CD4-positive, alpha-beta T cell treated with Interleukin-15 for 1 hour (primary cell): Measurements from ENCODE around the gene MPP4.

Experiments
- DNase-seq: peaks from one replicate; pipeline ENCODE4 v3.0.0-alpha.2; 2020

MPP4 gene

DNA sequence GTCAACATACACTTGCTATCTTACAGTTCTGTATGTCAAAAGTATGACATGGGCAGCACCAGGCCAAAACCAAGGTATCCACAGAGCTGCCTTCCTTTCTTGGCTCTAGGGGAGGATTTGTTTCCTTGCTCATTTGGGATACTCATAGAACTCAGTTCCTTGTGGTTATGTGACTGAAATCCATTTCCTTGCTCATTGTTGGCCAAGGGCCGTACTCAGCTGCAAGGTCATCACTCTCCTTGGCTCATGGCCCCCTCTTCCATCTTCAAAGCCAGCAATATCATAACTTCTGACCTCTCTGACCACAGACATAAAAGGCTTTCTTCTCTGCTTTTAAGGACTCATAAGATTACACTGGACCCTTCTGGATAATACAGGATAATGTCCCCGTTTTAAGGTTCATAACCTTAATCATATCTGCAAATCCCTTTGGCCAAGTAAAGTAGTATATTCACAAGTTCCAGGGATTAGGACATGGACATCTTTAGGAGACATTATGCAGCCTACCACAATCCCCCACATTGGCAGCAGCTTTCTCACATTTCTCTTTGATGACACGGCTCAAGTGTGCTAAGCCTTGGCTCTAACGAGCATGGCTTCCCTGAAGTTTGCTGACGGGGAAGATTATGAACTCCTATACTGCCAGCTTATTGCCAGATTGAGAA, 76.0 kb downstream of the MPP4 start:
- DNase-seq, result no peak

DNA sequence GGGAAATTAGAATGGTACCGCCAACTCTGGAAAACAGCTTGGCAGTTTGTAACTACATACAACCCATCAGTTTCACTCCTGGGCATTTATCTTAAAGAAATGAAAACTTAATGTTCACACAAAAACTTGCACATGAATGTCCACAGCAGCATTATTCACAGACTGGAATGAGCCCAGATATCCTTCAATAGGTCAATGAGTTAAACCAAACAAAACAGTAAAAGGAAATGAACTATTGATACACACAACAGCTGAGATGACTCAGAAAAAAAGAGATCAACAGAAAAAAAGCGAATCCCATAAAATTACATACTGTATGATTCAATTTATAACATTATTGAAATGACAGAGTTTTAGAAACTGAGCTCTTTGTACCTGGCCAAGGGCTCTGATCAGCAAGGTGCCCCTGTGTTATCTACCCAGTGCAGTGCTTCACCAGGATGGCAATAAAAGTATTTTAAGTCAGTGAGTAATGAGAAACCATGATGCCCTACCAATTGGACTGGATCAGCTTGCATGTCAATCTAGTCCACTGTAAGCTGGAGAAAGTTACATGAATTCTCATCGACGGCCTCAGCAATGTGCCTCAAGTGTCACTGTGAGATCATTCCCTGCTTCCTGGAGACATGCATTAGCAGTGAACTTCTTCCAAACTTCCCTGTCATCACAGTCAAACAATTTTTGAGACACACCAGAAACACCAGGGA, 77.0 kb downstream of the MPP4 start:
- DNase-seq, result no peak

DNA sequence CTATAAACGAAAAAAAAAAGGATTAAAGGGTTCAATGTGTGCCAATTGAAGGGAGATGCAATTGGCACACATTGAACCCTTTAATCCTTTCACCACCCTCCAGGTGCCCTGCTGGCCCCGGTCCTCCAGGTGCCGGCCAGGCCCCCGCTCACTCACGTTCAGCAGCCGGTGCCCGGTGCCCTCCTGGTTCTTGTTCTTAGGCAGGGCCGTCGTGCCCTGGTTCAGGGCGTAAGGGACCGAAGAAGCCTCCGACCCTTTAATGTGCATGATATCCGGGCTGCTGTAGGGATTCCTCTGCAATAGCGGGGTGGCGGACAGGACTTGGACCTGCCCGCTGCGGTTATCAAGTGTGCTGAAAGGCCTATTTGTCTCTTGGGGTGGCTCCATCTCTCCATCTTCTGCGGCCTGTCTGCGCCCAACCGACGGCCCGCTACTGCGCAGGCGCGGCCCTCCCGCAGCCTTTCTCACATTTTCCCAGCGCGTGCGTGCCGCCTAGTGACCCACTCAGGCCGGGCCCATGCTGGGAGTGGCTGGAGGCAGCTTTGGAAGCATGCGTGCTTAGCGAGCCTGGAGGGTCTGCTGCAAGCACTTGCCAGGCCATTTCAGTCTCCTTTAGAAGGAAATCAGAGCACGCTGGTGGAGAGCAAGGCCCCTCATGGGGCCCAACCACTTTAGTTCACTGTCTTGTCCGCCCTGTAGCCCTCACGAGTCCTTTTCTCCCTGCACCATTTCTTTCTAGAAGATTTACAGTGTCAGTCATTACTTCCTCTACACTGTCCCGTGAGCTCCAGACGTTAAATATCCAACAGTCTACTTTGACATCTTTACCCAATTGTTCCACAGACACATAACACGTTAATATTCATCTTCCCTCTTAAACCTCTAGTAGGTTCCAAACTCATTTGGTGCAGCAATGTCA, 79.4 kb downstream of the MPP4 start:
- DNase-seq, result no peak

DNA sequence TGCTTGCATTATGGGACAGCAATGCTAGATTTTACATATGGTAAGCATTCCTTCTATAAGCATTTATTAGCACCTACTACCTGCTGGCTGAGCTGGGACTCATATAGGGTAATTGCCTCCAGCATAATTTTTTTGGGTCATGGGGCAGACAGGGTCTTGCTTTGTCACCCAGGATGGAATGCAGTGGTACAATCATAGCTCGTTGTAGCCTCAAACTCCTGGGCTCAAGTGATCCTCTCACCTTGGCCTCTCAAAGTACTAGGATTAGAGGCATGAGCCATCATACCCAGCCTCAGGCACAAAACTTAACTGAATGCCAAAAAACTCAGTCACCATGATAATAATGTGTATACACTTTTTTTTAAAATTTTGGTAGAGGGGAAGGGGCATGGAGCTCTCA, 90.4 kb downstream of the MPP4 start:
- DNase-seq, result no peak

DNA sequence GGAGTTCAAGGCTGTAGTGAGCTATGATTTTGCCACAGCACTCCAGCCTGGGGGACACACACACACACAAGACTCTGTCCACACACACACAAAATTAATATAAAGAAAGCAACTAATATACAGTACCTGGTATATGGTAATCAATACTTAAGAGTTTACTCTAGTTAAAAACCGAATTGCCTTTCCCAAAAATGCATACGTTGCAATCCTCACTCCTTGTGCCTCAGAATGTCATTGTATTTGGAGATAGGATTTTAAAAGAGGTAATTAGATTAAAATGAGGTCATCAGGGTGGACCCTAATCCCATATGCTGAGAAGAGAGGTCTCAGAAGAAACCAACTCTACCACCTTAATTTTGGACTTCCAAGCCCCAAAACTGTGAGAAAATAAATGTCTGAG, 90.9 kb downstream of the MPP4 start:
- no peak for DNase-seq

DNA sequence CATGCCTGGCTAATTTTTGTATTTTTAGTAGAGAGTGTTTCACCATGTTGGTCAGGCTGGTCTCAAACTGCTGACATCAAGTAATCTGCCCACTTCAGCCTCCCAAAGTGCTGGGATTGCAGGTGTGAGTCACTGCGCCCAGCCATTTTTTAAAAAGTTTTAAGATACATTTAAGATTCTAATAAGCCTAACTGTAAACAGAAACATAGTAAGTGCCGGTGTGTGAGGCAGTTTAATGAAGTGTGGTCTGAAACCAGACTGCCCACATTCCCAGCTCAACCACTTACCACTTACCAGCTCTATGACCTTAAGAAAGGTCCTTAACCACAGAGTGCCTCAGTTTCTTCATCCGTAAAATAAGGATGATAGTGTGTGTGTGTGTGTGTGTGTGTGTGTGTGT, 97.5 kb downstream of the MPP4 start:
- no peak for DNase-seq

DNA sequence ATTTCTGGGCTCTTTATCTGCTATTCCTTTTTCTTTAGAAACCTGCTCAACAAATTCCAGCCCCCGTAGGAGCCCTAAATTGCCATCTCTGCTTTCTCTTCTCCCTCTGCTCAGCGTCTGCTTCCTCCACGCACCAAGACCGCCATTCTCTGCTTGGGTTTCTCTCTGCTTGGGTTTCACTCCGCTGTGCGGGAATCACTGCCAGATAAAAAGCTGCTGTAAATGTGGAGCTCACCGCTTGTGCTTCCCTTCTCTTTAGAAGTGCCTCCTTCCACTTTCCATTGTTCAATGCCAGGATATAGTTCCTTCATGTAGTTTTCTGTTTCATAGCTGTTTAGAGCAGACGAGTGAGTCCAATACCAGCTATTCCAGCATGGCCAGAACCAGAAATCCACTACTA, 101.0 kb downstream of the MPP4 start:
- no peak for DNase-seq
